ENCODE results near the gene NUP50.

The NUP50 gene

GRCh38 chr22:45210174-45210573 is 46.4 kb downstream of the NUP50 start:
- DNase-seq, result no peak

GRCh38 chr22:45210577-45210976 is 46.9 kb downstream of the NUP50 start:
- no peak for DNase-seq

- peak; percentile 85 for DNase-seq
These were observed 47.3 kb downstream of the NUP50 start for GRCh38 chr22:45210991-45211390.

- no peak for DNase-seq
These were observed 47.7 kb downstream of the NUP50 start for GRCh38 chr22:45211435-45211834.

- no peak for DNase-seq
These were observed 48.1 kb downstream of the NUP50 start for GRCh38 chr22:45211848-45212247.

GRCh38 chr22:45212306-45212709 is 48.6 kb downstream of the NUP50 start:
- DNase-seq, result peak; percentile 92

GRCh38 chr22:45212992-45213751 is 49.4 kb downstream of the NUP50 start:
- DNase-seq, result no peak

GRCh38 chr22:45216133-45217003 is 52.6 kb downstream of the NUP50 start:
- peak; percentile 36 for DNase-seq

GRCh38 chr22:45217345-45217744 is 53.6 kb downstream of the NUP50 start:
- no peak for DNase-seq

GRCh38 chr22:45217806-45218205 is 54.1 kb downstream of the NUP50 start:
- DNase-seq, result no peak

- DNase-seq, result no peak
These were observed 55.3 kb downstream of the NUP50 start for GRCh38 chr22:45218976-45219375.

- DNase-seq, result no peak
These were observed 57.5 kb downstream of the NUP50 start for GRCh38 chr22:45221201-45221600.

GRCh38 chr22:45223304-45224117 is 59.8 kb downstream of the NUP50 start:
- DNase-seq, result no peak

- no peak for DNase-seq
These were observed 60.6 kb downstream of the NUP50 start for GRCh38 chr22:45224331-45224730.

- no peak for DNase-seq
These were observed 61.4 kb downstream of the NUP50 start for GRCh38 chr22:45224988-45225731.

- DNase-seq, result peak; percentile 37
These were observed 62.2 kb downstream of the NUP50 start for GRCh38 chr22:45225732-45226502.

- no peak for DNase-seq
These were observed 62.9 kb downstream of the NUP50 start for GRCh38 chr22:45226503-45227186.

- DNase-seq, result no peak
These were observed 64.1 kb downstream of the NUP50 start for GRCh38 chr22:45227645-45228400.

GRCh38 chr22:45228401-45228754 is 64.7 kb downstream of the NUP50 start:
- no peak for DNase-seq

GRCh38 chr22:45229181-45229580 is 65.5 kb downstream of the NUP50 start:
- DNase-seq, result no peak
